ENCODE results near the gene BPGM.

GRCh38 chr7:134630237-134630636, 16.4 kb upstream of the BPGM start:
- TF ChIP-seq CTCF (IDR thresholded peaks at IDR 0.05; ENCODE audit: insufficient read depth, low read length, poor library complexity, severe bottlenecking) (no peak), EZH2phosphoT487 (conservative IDR thresholded peaks at IDR 0.05; ENCODE audit: low read length) (no peak)
